HepG2 (cell line): ENCODE measurements around the gene MRPS11. TPM values are rescaled to one million over a fixed set of nuclear protein-coding genes. Genes with fewer than 3 reads are reported as not detected.

ENCODE experiments used
- FOXO1 ChIP-seq: sonication (generic); formaldehyde crosslinking; IDR thresholded peaks from 2 replicates; pipeline ENCODE4 v1.4.0; 2020; ENCODE audit warnings: missing genetic modification reagents
- LCORL ChIP-seq, 2 experiments: fragments of 450-650 bp in 1 of 2; sonication (generic) in 1 of 2; formaldehyde crosslinking in 1 of 2; IDR thresholded peaks; 2 replicates each; pipeline versions ENCODE4 v1.5.0 to v1.6.1; 2017 to 2020; ENCODE audit warnings: antibody characterized with exemption in 1 of 2, missing genetic modification reagents in 1 of 2
- MTA3 ChIP-seq: sonication (generic); formaldehyde crosslinking; IDR thresholded peaks from 2 replicates; pipeline ENCODE4 v1.4.0; 2020; ENCODE audit warnings: missing genetic modification reagents
- NFE2 ChIP-seq: sonication (generic); formaldehyde crosslinking; IDR thresholded peaks from 2 replicates; pipeline ENCODE4 v1.4.0; 2020; ENCODE audit warnings: missing genetic modification reagents
- NR2C2 ChIP-seq: sonication (generic); formaldehyde crosslinking; IDR thresholded peaks from 2 replicates; pipeline ENCODE4 v1.4.0; 2020; ENCODE audit warnings: missing genetic modification reagents, mild to moderate bottlenecking, moderate library complexity, borderline replicate concordance
- PAX8 ChIP-seq: sonication (generic); formaldehyde crosslinking; IDR thresholded peaks from 2 replicates; pipeline ENCODE4 v1.8.0; 2022; ENCODE audit warnings: mild to moderate bottlenecking, missing genetic modification reagents, borderline replicate concordance
- PRDM4 ChIP-seq: sonication (generic); formaldehyde crosslinking; IDR thresholded peaks from 2 replicates; pipeline ENCODE4 v1.9.0; 2021; ENCODE audit warnings: missing genetic modification reagents, borderline replicate concordance
- PTBP1 ChIP-seq: fragments of 200-400 bp; formaldehyde crosslinking; IDR thresholded peaks from 2 replicates; pipeline ENCODE4 v1.6.1; 2018; ENCODE audit warnings: low read length, low read depth; ENCODE audit not compliant: poor library complexity, severe bottlenecking
- SALL2 ChIP-seq: sonication (generic); formaldehyde crosslinking; IDR thresholded peaks from 2 replicates; pipeline ENCODE4 v1.8.1; 2023; ENCODE audit warnings: mild to moderate bottlenecking, missing genetic modification reagents, inconsistent platforms
- ZFP36 ChIP-seq: fragments of 150-350 bp; IDR thresholded peaks from 2 replicates; pipeline ENCODE4 v1.6.1; 2018; ENCODE audit warnings: borderline replicate concordance, low read length, low read depth; ENCODE audit not compliant: partially characterized antibody
- ZFP62 ChIP-seq: sonication (generic); formaldehyde crosslinking; IDR thresholded peaks from 2 replicates; pipeline ENCODE4 v1.4.0; 2020; ENCODE audit warnings: missing genetic modification reagents
- ZNF101 ChIP-seq: sonication (generic); formaldehyde crosslinking; IDR thresholded peaks from 2 replicates; pipeline ENCODE4 v1.4.0; 2020; ENCODE audit warnings: mild to moderate bottlenecking, low read depth, missing genetic modification reagents, borderline replicate concordance
- ZNF333 ChIP-seq: sonication (generic); formaldehyde crosslinking; IDR thresholded peaks from 2 replicates; pipeline ENCODE4 v1.4.0; 2020; ENCODE audit warnings: mild to moderate bottlenecking, missing genetic modification reagents, borderline replicate concordance
- ZNF460 ChIP-seq: sonication (generic); formaldehyde crosslinking; IDR thresholded peaks from 2 replicates; pipeline ENCODE4 v1.5.1; 2020; ENCODE audit warnings: missing genetic modification reagents, mild to moderate bottlenecking, borderline replicate concordance
- ZNF598 ChIP-seq: sonication (generic); formaldehyde crosslinking; IDR thresholded peaks from 2 replicates; pipeline ENCODE4 v1.5.1; 2020; ENCODE audit warnings: mild to moderate bottlenecking, missing genetic modification reagents, borderline replicate concordance
- ZNF674 ChIP-seq: sonication (generic); formaldehyde crosslinking; IDR thresholded peaks from 2 replicates; pipeline ENCODE4 v1.5.0; 2020; ENCODE audit warnings: low read depth, mild to moderate bottlenecking, missing genetic modification reagents
- ZSCAN21 ChIP-seq: sonication (generic); formaldehyde crosslinking; IDR thresholded peaks from 2 replicates; pipeline ENCODE4 v1.8.0; 2022; ENCODE audit warnings: mild to moderate bottlenecking, missing genetic modification reagents, moderate library complexity, borderline replicate concordance
- polyA plus RNA-seq, 8 experiments: library from polyadenylated mRNA; depleted of rRNA in 3 of 8; stranded (reverse) in 7 of 8; unstranded in 1 of 8; fragments of >200 nt; fragmentation: Illumina TruSeq in 4 of 8; extraction: Trizol in 4 of 8; gene quantifications; 2 replicates each; pipeline versions ENCODE4 v1.2.1 to v1.2.3, GENCODE V29; 2011 to 2016; ENCODE audit warnings: low read depth in 4 of 8, missing spikeins in 1 of 8, mixed read lengths in 1 of 8; ENCODE audit not compliant: insufficient read depth in 1 of 8
- total RNA-seq, 5 experiments: library from RNA; depleted of rRNA; stranded (reverse); fragments of >200 nt; fragmentation: Illumina TruSeq; extraction: Trizol; gene quantifications; 2 replicates each; pipeline ENCODE4 v1.2.3, GENCODE V29; 2016; ENCODE audit warnings: low read depth in 1 of 5
- TF ChIP-seq, protein P1 (sequence below): sonication (generic); formaldehyde crosslinking; IDR thresholded peaks from 2 replicates; pipeline ENCODE4 v1.5.1; 2020; ENCODE audit warnings: mild to moderate bottlenecking, moderate library complexity, missing genetic modification reagents
- TF ChIP-seq, protein P2 (sequence below): sonication (generic); formaldehyde crosslinking; IDR thresholded peaks from 2 replicates; pipeline ENCODE4 v1.8.0; 2022; ENCODE audit warnings: missing genetic modification reagents, mild to moderate bottlenecking, moderate library complexity, borderline replicate concordance
- TF ChIP-seq, protein P3 (sequence below): IDR thresholded peaks from 2 replicates; pipeline ENCODE4 v1.6.1; 2012; ENCODE audit warnings: low read depth, low read length, improper control_type of control experiment

The MRPS11 gene
- total and polyA plus RNA-seq, 2 of the 13 experiments (the other 11 are each of a cell fraction or from before 2014, with no cell fraction given), result 50.1 to 72.7 TPM

DNA sequence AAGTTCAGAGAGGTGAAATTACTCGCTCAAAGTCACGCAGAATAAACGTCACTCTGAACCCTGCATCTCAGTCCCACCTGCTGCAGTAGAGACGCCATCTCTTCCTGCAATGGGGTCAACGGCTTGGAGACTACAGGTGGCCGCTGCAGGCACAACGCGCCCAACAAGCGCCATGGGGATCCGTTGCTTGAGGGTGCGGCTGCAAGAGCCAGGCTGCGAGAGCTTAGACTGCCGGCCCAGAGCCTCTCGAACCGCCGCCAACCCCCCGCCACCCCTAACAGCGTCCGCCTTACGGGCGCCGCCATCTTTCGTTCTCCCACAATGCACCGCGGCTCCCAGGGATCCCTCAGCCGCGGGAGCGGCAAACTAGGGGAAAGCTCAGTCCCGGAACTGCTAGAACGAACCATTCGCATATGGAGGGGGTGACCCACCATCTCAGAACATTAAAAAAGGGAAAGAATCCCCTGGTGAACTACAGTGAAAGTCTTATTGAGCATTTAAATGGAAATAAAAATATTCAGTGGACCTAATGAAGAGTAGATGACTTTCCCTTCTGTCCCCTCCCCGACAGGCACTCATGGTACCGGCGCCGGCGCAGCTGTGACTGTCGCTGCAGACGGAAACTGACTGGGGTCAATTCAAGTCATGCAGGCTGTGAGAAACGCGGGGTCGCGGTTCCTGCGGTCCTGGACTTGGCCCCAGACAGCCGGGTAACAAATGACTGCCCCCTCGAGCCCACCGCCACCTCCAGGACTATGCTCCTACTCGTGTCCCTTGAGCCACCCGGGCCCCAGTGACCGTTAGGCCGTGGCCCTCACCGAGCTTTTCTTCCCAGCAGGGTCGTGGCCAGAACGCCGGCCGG lies at the start of gene MRPS11, which contains the start of gene MRPL46 (continued):
- TF ChIP-seq ZFP62 (CRISPR knock-in tag) (no peak), ZNF598 (CRISPR knock-in tag) (no peak; the same call in 1 of the 2 replicates), PTBP1 (no peak), ZSCAN21 (CRISPR knock-in tag) (no peak), ZNF101 (no peak), ZNF674 (CRISPR knock-in tag) (no peak), ZFP36 (no peak), PRDM4 (CRISPR knock-in tag) (no peak), LCORL (IDR thresholded peaks at IDR 0.05) (no peak), LCORL (CRISPR knock-in tag; IDR thresholded peaks at IDR 0.05) (no peak), ZNF460 (CRISPR knock-in tag) (no peak), MTA3 (CRISPR knock-in tag) (no peak), NR2C2 (peak; percentile 76), NFE2 (no peak), FOXO1 (no peak; the same call in 1 of the 2 replicates), SALL2 (CRISPR knock-in tag) (0 out of 2 replicates have a peak, but pooled peaks have one; percentile 19), PAX8 (CRISPR knock-in tag) (no peak), ZNF333 (CRISPR knock-in tag) (0 out of 2 replicates have a peak, but pooled peaks have one; percentile 40)
- TF ChIP-seq, protein P1, sequence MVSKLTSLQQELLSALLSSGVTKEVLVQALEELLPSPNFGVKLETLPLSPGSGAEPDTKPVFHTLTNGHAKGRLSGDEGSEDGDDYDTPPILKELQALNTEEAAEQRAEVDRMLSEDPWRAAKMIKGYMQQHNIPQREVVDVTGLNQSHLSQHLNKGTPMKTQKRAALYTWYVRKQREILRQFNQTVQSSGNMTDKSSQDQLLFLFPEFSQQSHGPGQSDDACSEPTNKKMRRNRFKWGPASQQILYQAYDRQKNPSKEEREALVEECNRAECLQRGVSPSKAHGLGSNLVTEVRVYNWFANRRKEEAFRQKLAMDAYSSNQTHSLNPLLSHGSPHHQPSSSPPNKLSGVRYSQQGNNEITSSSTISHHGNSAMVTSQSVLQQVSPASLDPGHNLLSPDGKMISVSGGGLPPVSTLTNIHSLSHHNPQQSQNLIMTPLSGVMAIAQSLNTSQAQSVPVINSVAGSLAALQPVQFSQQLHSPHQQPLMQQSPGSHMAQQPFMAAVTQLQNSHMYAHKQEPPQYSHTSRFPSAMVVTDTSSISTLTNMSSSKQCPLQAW (CRISPR knock-in tag), result peak; percentile 40
- TF ChIP-seq, protein P2, sequence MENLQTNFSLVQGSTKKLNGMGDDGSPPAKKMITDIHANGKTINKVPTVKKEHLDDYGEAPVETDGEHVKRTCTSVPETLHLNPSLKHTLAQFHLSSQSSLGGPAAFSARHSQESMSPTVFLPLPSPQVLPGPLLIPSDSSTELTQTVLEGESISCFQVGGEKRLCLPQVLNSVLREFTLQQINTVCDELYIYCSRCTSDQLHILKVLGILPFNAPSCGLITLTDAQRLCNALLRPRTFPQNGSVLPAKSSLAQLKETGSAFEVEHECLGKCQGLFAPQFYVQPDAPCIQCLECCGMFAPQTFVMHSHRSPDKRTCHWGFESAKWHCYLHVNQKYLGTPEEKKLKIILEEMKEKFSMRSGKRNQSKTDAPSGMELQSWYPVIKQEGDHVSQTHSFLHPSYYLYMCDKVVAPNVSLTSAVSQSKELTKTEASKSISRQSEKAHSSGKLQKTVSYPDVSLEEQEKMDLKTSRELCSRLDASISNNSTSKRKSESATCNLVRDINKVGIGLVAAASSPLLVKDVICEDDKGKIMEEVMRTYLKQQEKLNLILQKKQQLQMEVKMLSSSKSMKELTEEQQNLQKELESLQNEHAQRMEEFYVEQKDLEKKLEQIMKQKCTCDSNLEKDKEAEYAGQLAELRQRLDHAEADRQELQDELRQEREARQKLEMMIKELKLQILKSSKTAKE (CRISPR knock-in tag), result no peak; the same call in 1 of the 2 replicates
- TF ChIP-seq, protein P3, sequence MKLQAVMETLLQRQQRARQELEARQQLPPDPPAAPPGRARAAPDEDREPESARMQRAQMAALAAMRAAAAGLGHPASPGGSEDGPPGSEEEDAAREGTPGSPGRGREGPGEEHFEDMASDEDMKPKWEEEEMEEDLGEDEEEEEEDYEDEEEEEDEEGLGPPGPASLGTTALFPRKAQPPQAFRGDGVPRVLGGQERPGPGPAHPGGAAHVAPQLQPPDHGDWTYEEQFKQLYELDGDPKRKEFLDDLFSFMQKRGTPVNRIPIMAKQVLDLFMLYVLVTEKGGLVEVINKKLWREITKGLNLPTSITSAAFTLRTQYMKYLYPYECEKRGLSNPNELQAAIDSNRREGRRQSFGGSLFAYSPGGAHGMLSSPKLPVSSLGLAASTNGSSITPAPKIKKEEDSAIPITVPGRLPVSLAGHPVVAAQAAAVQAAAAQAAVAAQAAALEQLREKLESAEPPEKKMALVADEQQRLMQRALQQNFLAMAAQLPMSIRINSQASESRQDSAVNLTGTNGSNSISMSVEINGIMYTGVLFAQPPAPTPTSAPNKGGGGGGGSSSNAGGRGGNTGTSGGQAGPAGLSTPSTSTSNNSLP, result no peak; the same call in 1 of the 2 replicates
